Fibroblast of peridontal ligament (primary cell): ENCODE data around the gene AKAP13.

Source experiments
- DNase-seq: peaks from one replicate; pipeline ENCODE4 v3.0.0-alpha.2; 2010; ENCODE audit errors: extremely low read depth

The AKAP13 gene

DNA sequence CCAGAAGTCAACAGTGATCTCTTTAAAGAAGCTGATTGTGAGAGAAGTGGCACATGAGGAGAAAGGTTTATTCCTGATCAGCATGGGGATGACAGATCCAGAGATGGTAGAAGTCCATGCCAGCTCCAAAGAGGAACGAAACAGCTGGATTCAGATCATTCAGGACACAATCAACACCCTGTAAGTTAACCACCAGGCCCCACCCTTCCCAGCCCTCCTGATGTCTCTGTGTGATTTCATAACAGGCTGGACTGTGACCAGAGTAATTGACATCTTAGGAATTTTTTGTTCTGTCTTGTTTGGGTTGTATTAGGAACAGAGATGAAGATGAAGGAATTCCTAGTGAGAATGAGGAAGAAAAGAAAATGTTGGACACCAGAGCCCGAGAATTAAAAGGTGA lies 346.7 kb downstream of the AKAP13 start:
- peak; percentile 51 for DNase-seq

DNA sequence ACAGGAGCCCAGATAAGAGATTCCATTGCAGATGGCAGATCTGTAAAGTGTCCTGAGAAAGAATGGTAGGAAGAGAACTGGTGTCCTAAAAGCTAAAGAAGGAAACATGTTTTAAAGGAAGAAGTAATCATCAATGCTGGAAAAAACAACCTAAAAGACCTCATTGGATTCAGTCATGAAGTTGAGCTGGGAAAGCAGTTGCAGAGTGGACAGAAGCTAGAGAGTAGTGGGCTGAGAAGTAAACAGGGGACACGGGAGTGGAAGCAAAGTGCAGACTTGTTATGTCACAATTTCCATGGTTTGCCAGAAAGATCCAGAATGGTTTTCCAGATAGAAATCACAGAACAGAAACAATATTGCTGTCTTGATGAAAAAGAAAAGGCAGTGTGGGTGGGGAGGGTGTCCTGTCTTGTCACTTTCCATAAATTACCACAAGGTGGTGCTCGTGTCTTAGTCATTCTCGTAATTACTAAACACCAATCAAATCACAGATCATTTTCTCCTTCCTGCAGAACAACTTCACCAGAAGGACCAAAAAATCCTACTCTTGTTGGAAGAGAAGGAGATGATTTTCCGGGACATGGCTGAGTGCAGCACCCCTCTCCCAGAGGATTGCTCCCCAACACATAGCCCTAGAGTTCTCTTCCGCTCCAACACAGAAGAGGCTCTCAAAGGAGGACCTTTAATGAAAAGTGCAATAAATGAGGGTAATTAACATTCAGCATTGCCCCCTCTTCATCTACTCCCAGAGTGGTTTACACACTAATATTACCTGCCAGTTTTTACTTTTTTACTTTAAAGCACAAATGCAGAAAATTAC lies 349.8 kb downstream of the AKAP13 start:
- peak; percentile 82 for DNase-seq

DNA sequence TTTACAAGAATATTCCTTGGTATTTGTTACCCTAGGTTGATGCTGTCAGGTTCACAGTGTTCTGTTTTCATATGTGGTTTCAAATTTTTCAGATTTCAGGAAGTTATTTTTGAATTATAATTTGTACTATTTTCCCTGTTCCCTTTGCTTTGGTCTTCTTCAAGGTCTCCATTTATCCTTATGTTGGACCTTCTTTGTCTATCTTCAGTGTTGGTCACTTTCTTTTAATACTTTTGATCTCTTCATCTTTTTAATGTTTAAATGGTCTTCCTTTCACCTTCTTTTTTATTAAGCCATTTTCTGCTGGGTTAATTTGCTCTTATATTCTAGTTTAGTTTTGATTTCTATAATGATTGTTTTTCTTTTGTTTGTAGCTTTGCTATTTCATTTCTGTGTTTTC lies 353.0 kb downstream of the AKAP13 start:
- peak; percentile 32 for DNase-seq

DNA sequence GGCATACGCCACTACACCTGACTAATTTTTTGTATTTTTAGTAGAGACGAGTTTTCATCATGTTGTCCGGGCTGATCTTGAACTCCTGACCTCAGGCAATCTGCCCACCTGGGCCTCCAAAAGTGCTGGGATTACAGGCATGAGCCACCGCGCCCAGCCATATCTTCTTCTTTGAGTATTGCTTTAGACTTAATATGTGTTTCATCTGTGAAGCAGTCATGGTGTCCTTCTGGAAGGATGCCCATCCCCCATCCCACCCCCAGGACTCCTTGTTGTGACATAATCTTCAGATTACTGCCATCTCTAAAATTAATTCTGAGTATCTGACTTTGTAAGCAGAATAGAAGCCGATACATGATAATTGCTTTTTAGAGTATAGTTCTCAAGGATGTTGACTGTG lies 356.7 kb downstream of the AKAP13 start:
- DNase-seq: no peak

DNA sequence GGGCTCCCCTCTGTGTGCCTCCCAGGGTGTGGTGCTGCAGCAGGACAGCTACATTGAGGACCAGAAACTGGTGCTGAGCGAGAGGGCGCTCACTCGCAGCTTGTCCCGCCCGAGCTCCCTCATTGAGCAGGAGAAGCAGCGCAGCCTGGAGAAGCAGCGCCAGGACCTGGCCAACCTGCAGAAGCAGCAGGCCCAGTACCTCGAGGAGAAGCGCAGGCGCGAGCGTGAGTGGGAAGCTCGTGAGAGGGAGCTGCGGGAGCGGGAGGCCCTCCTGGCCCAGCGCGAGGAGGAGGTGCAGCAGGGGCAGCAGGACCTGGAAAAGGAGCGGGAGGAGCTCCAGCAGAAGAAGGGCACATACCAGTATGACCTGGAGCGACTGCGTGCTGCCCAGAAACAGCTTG lies 360.6 kb downstream of the AKAP13 start:
- DNase-seq: no peak

DNA sequence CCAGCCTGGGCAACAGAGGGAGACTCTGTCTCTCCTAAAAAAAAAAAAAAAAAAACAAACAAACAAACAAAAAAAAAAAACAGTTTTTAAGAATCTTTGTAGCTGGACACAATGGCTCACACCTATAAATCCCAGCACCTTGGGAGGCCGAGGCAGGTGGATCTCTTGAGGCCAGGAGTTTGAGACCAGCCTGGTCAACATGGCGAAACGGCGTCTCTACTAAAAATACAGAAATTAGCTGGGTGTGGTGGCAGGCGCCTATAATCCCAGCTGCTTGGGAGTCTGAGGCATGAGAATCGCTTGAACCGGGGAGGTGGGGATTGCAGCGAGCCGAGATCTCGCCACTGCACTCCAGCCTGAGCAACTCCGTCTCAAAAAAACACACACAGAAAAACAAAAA lies 361.3 kb downstream of the AKAP13 start:
- no peak for DNase-seq

DNA sequence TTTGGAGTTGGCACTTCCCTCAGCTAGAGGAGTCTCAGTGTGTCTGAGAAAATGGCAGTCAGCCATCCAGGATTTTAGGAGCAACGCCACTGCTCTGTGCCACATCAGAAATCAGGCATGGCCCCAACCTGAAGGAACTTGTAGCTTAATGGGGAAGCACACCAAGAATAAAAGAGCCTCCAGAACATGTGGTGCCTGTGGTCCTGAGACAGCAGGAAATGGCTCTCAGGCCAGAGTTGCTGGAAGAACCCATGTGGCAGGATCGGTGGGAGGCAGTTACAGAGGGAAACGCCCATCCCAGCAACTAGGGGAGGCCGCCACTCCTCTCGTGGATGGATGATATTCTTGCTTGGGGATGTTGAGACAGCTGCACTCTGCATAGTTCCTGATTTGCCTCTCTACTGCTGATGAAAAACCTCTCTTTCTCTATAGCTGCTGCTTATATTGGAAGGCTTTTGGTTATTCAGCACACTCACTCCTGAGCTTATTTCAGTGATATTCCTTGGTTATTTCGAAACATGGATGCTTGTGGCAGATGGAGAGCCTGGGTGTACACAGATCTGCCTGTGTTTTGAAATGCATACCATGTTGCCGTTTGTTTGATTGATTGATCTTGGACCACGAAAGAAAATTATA lies 361.9 kb downstream of the AKAP13 start:
- peak; percentile 65 for DNase-seq

DNA sequence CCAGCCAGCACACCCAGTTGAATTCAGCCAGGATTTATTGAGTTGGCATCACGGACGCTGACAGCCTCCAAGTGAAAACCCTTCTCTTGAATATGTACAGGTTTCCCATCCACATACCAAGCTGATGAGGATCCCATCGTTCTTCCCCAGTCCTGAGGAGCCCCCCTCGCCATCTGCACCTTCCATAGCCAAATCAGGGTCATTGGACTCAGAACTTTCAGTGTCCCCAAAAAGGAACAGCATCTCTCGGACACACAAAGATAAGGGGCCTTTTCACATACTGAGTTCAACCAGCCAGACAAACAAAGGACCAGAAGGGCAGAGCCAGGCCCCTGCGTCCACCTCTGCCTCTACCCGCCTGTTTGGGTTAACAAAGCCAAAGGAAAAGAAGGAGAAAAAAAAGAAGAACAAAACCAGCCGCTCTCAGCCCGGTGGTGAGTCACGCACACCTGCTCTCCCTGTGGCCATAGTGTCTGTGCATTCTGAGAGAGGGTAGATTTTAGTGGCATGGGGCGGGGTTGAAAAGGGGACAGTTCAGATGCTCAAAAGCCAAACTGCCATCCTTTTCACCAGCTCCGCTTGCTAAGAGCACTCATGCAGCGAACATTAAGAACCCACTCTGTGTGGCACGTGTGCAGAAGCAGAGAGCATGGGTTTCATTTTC lies 363.1 kb downstream of the AKAP13 start:
- DNase-seq: no peak

DNA sequence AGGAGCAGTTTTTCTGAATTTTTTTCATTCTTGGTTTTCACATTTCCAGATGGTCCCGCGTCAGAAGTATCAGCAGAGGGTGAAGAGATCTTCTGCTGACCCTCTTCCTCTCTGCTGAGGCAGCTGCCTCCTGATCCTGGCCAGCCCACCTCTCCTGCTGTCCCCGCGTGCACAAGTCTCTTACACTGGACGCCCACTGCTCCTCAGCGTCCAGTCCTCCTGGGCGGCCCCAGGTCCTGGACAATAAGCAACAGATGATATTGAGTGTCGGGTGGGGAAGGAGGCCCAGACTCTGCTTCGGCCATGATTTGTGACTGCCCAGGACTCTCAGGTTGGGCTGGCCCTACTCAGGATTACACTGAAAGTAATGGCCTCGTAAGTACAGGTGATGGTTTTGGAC lies 364.2 kb downstream of the AKAP13 start:
- no peak for DNase-seq

DNA sequence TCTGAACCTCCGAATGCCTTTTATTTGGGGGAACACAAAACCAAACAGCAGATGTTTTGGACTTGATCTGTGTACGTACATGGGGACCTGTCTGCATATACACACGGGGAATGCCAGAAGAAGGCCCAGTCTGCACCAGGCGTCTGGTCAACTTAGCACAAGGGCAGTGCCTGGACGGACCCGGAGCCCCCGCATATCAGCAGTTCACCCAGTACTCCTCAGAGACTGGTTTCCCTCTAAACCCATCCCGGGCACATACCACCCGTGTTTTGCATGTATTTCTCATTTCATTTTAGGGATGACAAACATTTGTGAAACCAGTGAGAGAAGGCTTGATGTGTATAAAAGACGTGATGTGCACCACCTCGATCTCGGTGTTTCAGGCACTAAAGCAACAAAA lies 364.6 kb downstream of the AKAP13 start:
- no peak for DNase-seq

DNA sequence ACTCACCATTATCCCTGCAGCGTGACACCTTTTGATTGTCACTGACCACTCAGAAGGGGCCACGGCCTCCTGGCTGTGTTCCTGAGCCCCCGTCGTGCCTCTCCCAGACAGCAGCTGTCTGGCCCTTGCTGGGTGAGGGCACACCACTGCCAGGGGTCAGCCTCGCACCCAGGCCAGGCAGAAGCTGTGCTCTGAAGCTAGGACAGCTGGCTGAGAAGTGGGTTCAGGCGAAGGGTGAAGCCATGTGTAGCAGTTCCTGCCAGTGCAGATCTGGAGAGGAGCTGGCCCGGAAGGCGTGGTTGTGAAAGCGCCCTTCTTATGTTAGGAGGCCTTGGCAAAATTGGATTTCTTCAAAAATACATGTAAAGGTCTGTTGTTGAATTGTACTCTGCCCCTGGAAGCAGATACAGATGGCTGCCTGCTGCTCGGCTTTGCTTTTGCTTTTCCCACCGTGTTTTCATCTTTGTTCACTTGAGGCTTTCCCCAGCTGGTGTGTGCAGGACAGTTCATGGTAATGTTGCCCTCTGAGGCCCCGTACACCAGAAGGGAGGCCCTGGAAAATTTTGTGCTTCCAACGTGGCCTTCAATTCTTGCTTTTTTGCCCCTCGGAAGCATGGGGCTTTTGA lies 365.2 kb downstream of the AKAP13 start:
- DNase-seq: no peak

DNA sequence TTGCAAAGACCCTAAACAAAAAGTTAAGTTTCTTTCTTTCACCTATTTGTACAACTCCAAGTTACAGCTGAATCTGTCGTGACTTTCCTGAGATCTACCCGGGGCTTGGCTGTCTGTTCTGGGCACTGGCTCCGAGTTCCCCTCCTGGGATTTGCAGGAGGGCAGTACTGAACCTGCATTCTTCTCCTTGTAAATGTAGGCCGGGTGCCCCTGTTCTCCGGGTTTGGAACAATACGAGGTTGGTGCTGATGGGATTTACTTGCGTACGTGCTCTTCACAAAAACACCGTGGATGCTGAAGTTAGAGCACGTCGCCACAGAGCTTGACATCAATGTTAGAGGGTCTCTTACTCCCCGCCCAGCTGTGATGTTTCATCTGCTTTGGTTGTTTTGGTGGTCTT lies 366.2 kb downstream of the AKAP13 start:
- DNase-seq: no peak

DNA sequence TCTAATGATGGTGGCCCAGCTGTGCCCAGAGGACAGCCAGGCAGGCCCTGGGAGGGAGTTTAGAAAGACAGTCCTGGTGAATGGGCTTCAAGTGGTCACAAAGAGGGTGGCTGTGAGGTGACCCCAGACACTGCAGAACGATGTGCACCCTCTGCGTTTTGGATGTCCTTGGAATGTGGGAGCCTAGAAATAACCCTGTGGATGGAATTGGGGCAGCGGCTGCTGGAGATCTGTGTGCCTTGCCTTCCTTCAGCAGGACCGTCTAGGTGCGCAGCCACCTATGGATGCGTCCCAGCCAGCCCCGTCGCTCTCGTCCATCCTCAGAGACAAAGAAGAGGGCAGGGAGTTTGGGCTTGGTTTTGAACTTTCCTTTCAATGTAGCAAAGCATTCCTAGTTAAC lies 367.8 kb downstream of the AKAP13 start:
- no peak for DNase-seq

DNA sequence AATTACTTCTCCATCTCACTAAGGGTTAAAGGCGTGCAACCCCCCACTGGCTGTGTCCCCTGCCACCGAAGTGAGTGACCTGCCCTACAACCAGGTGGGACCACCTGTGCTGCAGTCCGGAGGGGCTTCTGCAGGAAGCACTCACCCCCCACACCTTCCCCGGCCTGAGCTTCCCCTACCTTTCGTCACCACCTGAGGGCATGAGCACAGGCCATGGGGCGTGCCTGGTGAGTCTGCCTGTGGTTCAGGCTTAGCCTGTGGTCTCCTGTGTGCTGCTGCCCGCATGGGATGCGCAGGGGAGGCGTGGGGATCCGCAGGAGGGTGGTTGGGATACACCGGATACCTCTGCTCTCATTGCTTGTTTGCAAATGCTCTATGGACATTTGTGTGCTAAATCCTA lies 368.3 kb downstream of the AKAP13 start:
- DNase-seq: no peak

DNA sequence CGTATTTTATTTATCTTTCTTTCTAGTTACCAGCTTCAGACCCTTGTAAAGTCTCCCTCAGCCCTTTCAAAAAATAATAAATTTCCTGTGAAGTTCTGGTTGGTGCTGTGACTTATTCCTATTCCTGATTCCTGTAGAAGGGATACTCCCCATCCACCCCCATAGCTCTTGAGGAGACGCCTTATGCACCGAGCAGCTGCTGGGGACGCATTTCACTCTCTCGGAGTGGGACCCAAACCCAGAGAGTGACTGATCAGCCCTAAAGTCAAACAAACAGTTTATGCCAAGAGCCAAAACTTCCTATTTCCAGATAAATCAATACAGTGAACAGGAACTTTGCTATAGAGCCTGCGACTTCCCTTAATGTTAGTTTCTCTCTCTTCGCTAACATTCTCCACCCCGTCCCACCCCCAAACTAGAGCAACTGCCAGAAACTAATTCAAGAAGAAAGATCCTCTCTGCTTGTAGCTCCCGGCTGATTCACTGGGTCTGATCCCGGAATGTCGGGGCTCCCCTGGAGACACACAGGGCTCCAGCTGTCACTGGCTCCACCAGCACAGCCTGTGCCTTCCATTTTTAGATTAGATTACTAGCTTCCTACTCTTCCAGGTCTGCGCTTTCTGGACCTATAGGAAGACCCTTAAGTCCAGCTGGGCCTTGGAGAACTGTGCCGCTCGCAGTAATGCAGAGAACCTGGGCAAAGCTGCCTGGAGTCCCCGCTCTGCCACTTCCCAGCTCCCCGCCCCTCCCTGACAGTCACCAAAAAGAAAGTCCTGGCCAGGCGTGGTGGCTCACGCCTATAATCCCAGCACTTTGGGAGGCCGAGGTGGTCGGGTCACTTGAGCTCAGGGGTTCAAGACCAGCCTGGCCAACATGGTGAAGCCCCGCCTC lies 369.1 kb downstream of the AKAP13 start:
- peak; percentile 61 for DNase-seq

DNA sequence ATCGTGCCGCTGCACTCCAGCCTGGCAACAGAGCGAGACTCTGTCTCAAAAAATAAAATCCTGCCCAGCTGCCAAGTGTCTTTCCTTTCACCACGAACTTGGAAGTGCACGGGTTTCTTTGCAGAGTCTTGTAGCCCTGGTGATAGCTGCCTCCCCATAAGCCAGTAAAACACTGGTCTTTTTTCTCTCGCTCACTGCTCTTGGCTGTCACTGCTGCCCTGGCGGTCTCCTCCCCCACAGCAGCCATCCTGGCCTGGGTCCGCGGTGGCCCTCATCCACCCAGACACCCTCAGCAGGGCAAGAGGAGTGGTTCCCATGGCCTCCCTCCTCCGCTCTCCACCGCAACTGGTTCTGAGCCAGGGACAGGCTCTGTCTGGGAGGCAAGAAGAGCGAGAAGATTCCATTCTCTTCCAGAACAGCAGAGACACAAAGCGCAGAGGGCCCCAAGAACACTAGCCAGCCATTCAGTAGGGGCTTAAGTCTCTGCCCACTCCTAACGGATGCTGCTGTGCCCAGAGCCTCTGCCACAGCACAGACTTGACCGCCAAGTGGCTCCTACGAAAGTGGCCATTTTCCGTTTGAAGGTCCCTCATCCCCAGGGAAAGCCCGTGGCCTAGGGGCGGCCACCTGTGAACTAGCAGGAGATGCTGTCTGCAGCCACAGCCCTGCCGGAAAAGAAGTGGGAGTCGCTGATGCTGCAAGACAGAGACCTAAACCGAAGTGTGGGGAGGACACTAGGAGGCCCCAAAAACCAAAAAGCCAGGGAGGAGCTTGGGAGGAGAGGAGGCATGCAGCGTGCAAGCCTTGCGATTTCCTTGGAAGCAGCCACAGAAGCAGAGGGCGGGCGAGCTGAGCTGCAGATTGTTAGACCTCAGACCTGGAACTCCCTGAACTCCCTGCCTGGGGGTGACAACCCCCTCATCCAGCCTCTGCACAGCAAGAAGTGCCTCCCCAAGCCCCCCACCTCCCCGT lies 370.2 kb downstream of the AKAP13 start:
- peak; percentile 55 for DNase-seq

DNA sequence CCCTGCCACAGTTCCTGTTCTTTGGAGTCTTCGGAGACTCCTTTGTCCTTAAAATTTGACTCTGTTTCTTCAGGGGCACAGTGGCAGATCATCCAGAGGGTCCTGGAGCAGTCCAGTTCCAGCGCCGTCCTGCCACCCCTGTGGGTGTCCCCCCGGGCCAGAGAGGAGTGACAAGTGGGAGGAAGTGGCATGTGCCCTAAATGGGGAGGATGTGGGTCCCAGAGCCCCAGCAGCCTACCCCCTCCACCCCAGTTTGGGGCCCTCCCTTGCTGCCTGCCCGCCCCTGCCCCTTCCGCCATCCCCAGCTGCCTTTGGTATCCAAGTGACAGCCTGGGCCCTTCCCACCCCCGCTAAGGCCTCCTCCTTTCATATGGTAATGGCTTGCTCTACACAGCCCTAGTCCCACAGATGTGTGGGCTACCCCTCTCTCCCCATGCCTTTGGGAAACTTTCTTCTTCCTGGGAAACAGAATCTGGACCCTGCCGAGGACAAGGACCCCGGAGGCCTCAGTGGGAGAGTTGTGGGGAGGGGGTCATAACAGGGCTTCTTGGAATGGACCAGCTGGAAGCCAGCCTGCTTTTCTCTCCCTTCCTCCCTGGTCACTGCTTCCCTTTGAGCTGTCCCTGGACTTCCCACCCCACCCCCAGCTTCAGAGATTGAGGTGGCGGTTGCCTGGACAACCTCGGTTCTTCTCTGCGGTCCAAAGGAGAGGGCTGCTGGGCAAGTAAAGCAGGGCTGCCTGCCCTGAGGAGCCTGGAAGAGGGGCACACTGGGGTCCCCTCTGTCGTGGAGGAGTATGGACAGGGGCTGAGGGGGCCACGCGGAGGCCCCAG lies 371.1 kb downstream of the AKAP13 start:
- DNase-seq: no peak

DNA sequence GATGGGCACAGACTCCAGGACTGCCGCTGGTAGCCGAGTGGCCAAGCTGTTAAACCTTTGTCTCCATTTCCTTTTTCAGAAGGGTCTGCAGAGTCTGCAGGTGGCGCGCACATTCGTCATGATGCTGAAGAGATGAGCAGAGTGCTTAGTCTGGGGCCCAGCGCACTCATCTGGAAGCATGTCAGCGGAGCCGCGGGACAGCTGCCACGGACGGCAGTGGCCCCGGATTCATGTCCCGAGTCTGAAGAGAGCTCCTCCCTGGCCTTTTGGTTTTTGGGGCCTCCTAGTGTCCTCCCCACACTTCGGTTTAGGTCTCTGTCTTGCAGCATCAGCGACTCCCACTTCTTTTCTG lies 371.7 kb downstream of the AKAP13 start:
- DNase-seq: no peak

DNA sequence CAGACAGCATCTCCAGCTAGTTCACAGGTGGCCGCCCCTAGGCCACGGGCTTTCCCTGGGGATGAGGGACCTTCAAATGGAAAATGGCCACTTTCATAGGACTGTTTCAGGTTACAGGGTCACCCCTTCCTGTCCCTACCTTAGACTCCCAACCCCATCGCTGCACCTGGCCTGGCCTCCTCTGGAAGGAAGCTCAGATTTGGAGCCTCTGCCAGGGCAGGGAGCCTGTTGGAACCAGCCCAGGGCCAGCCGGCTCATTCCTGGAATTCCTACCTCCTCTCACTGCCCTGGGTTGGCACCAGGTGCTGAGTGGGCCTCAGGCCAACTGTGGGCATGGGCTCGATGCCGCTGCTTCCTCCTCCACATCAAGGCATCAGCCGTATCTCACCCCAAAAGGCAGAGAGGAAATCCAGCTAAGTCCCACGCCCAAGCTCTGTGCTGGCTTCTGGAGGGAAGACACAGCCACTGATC lies 372.1 kb downstream of the AKAP13 start:
- no peak for DNase-seq
